ENCODE measurements around the gene HDAC4.
A peak's percentile ranks its signal among the peaks of the same experiment; 100 is the strongest.
"Not testable (repeated sequence)": the region's sequence is repeated elsewhere in the genome, so short reads cannot be mapped to it uniquely, and the experiment has no call there.

Gene HDAC4

GRCh38 chr2:239049421-239050251 lies 351.2 kb downstream of the HDAC4 start:
- no peaks in the 10 kb centered on the region for H3K4me1 Mint-ChIP-seq
- ATAC-seq = no peak
- no peaks in the 10 kb centered on the region for H3K27me3 Mint-ChIP-seq
- H3K27ac Mint-ChIP-seq = no peak overlapping the region
- H3K4me3 Mint-ChIP-seq = no peak overlapping the region
- no peaks in the 10 kb centered on the region for H3K9me3 Mint-ChIP-seq
- DNase-seq = no peak

- no peak for DNase-seq
- H3K4me1 Mint-ChIP-seq = no peaks in the 10 kb centered on the region
- H3K4me3 Mint-ChIP-seq = no peak overlapping the region
- ATAC-seq = no peak
- no peaks in the 10 kb centered on the region for H3K27me3 Mint-ChIP-seq
- no peaks in the 10 kb centered on the region for H3K9me3 Mint-ChIP-seq
- H3K27ac Mint-ChIP-seq = no peak overlapping the region
Observed at GRCh38 chr2:239048736-239049135, 352.1 kb downstream of the HDAC4 start.

- H3K27me3 Mint-ChIP-seq = no peaks in the 10 kb centered on the region
- no peak for DNase-seq
- H3K4me1 Mint-ChIP-seq = no peaks in the 10 kb centered on the region
- H3K9me3 Mint-ChIP-seq = no peaks in the 10 kb centered on the region
- peak overlapping the region in 1 of 2 donors; percentile 20 for H3K27ac Mint-ChIP-seq
- no peak for ATAC-seq
- H3K4me3 Mint-ChIP-seq = no peak overlapping the region
Observed at GRCh38 chr2:239047861-239048260, 353.0 kb downstream of the HDAC4 start.

- Mint-ChIP-seq H3K4me1 (no peaks in the 10 kb centered on the region), H3K4me3 (no peak overlapping the region), H3K27me3 (no peaks in the 10 kb centered on the region), H3K9me3 (no peaks in the 10 kb centered on the region), H3K27ac (no peak overlapping the region)
- ATAC-seq = no peak
- no peak for DNase-seq
Observed at GRCh38 chr2:239047420-239047819, 353.4 kb downstream of the HDAC4 start.

GRCh38 chr2:239046822-239047221 lies 354.0 kb downstream of the HDAC4 start:
- ATAC-seq = no peak
- H3K27ac Mint-ChIP-seq = no peak overlapping the region

GRCh38 chr2:239044336-239044735 lies 356.5 kb downstream of the HDAC4 start:
- H3K27ac Mint-ChIP-seq = no peak overlapping the region
- H3K27me3 Mint-ChIP-seq = no peaks in the 10 kb centered on the region
- no peaks in the 10 kb centered on the region for H3K4me1 Mint-ChIP-seq
- H3K9me3 Mint-ChIP-seq = no peaks in the 10 kb centered on the region
- ATAC-seq (no peak), DNase-seq (no peak)
- H3K4me3 Mint-ChIP-seq = no peak overlapping the region

More at GRCh38 chr2:239046822-239047221, 354.0 kb downstream of the HDAC4 start:
- Mint-ChIP-seq H3K9me3 (no peaks in the 10 kb centered on the region), H3K4me3 (no peak overlapping the region), H3K27me3 (no peaks in the 10 kb centered on the region), H3K4me1 (no peaks in the 10 kb centered on the region)
- no peak for DNase-seq

- H3K27me3 Mint-ChIP-seq = no peaks in the 10 kb centered on the region
- no peak overlapping the region for H3K4me3 Mint-ChIP-seq
- DNase-seq (no peak), ATAC-seq (no peak)
- H3K4me1 Mint-ChIP-seq = no peaks in the 10 kb centered on the region
- H3K9me3 Mint-ChIP-seq = no peaks in the 10 kb centered on the region
- no peak overlapping the region for H3K27ac Mint-ChIP-seq
Observed at GRCh38 chr2:239043326-239043725, 357.5 kb downstream of the HDAC4 start.

GRCh38 chr2:239042551-239043320 lies 358.1 kb downstream of the HDAC4 start:
- Mint-ChIP-seq H3K4me1 (no peaks in the 10 kb centered on the region), H3K27ac (peak overlapping the region in 1 of 2 donors; percentile 42), H3K9me3 (no peaks in the 10 kb centered on the region), H3K4me3 (no peak overlapping the region), H3K27me3 (no peaks in the 10 kb centered on the region)
- DNase-seq = no peak
- ATAC-seq = no peak

GRCh38 chr2:239042046-239042445 lies 358.8 kb downstream of the HDAC4 start:
- ATAC-seq = no peak
- no peak for DNase-seq
- Mint-ChIP-seq H3K4me3 (no peak overlapping the region), H3K9me3 (no peaks in the 10 kb centered on the region), H3K27me3 (no peaks in the 10 kb centered on the region), H3K4me1 (no peaks in the 10 kb centered on the region), H3K27ac (no peak overlapping the region)

- Mint-ChIP-seq H3K27me3 (no peaks in the 10 kb centered on the region), H3K4me1 (no peaks in the 10 kb centered on the region), H3K27ac (no peak overlapping the region), H3K4me3 (no peak overlapping the region), H3K9me3 (no peaks in the 10 kb centered on the region)
- DNase-seq (no peak), ATAC-seq (no peak)
Observed at GRCh38 chr2:239041062-239041461, 359.8 kb downstream of the HDAC4 start.

GRCh38 chr2:239040152-239040761 lies 360.6 kb downstream of the HDAC4 start:
- Mint-ChIP-seq H3K4me3 (no peak overlapping the region), H3K27ac (no peak overlapping the region), H3K4me1 (no peaks in the 10 kb centered on the region), H3K27me3 (no peaks in the 10 kb centered on the region), H3K9me3 (no peaks in the 10 kb centered on the region)
- DNase-seq = no peak
- ATAC-seq = no peak

- DNase-seq (no peak), ATAC-seq (no peak)
- no peak overlapping the region for H3K4me3 Mint-ChIP-seq
- H3K27me3 Mint-ChIP-seq = peaks cover 5% of the 10 kb centered on the region
- no peaks in the 10 kb centered on the region for H3K9me3 Mint-ChIP-seq
- H3K4me1 Mint-ChIP-seq = no peaks in the 10 kb centered on the region
- H3K27ac Mint-ChIP-seq = peak overlapping the region in 1 of 2 donors; percentile 44
Observed at GRCh38 chr2:239039479-239039861, 361.4 kb downstream of the HDAC4 start.

GRCh38 chr2:239038773-239039478 lies 361.9 kb downstream of the HDAC4 start:
- DNase-seq = no peak
- H3K27me3 Mint-ChIP-seq = peaks cover 10% of the 10 kb centered on the region
- ATAC-seq = no peak
- peak overlapping the region in 1 of 2 donors; percentile 44 for H3K27ac Mint-ChIP-seq
- no peaks in the 10 kb centered on the region for H3K4me1 Mint-ChIP-seq
- H3K4me3 Mint-ChIP-seq = no peak overlapping the region
- no peaks in the 10 kb centered on the region for H3K9me3 Mint-ChIP-seq

GRCh38 chr2:239038284-239038683 lies 362.5 kb downstream of the HDAC4 start:
- DNase-seq, H3K9me3 Mint-ChIP-seq, ATAC-seq, H3K4me3 Mint-ChIP-seq, H3K27ac Mint-ChIP-seq, H3K27me3 Mint-ChIP-seq, H3K4me1 Mint-ChIP-seq: not testable (repeated sequence)

GRCh38 chr2:239037559-239037910 lies 363.3 kb downstream of the HDAC4 start:
- H3K9me3 Mint-ChIP-seq = no peaks in the 10 kb centered on the region
- no peak for ATAC-seq

More at GRCh38 chr2:239037559-239037910, 363.3 kb downstream of the HDAC4 start:
- Mint-ChIP-seq H3K4me1 (no peaks in the 10 kb centered on the region), H3K4me3 (no peak overlapping the region), H3K27me3 (peaks cover 13% of the 10 kb centered on the region), H3K27ac (no peak overlapping the region)
- DNase-seq = no peak

Data from stimulated activated naive CD8-positive, alpha-beta T cell treated with anti-CD3 and anti-CD28 coated beads, Interleukin-15, amount 100 ng/mL, for 72 hours (primary cell).